Activated CD8-positive, alpha-beta memory T cell treated with anti-CD3 and anti-CD28 coated beads for 1 hour (primary cell): ENCODE data around the gene BIVM.

ENCODE experiments used
- DNase-seq, 2 donors: peaks; one replicate each; pipeline ENCODE4 v3.0.0-alpha.2; 2020; ENCODE audit warnings: low read depth in 1 of 2; ENCODE audit errors: extremely low read depth in 1 of 2

Gene BIVM

GRCh38 chr13:102875256-102875655 is 76.3 kb downstream of the BIVM start:
- DNase-seq: no peak

- DNase-seq: no peak
Measured at GRCh38 chr13:102877303-102877702, 78.4 kb downstream of the BIVM start.

DNA sequence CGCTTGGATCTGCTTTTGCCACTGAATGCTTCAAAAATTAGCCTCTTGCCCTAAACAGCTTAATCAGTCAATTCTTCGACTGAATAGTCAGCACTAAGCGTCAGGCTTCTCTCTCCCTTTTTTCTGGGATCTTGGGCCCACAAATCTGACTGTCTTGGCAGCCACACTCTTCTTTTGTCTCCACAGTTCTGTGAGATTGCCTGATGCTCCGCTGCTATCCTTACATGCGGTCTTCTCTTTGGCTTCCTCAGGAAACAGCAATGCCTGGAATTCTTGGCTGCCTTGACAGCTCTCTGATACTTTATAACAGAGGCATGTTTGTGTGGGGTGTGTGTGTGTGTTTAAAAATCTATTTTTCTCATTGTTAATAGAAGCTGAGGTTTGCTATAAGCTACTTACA is 79.6 kb downstream of the BIVM start:
- no peak for DNase-seq

DNA sequence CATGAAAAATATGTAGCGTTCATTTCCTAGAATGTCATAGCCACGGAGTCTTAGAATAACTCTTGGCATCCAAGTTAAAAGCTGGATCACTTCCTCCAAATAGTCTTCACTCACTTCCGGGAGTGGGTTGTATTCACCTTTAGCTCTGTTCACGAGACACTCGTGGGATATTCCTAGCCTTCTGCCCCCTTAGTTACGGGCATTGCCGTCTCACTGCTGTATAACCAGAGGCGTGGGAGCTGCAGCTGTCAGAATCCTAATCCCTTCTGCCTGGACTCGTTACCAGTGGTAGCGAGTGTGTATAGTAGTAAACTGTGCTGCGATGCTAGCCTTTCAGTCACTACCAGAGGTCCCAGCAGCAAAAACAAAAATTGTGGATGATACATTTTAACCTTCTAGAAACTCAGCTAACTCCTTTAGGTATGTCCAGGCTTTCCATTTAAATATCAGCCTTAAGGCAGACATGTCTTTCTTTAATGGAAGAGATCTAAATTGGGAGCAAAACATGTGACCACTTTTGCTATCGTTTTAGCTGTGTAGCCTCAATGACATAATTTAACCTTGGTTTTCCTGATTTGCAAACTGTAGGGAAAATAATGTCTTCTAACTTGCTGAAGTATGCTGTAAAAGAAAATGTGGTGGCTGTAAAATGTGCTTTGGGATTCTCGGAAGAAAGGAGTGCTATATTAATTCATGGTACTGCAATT is 81.0 kb downstream of the BIVM start:
- DNase-seq: no peak

DNA sequence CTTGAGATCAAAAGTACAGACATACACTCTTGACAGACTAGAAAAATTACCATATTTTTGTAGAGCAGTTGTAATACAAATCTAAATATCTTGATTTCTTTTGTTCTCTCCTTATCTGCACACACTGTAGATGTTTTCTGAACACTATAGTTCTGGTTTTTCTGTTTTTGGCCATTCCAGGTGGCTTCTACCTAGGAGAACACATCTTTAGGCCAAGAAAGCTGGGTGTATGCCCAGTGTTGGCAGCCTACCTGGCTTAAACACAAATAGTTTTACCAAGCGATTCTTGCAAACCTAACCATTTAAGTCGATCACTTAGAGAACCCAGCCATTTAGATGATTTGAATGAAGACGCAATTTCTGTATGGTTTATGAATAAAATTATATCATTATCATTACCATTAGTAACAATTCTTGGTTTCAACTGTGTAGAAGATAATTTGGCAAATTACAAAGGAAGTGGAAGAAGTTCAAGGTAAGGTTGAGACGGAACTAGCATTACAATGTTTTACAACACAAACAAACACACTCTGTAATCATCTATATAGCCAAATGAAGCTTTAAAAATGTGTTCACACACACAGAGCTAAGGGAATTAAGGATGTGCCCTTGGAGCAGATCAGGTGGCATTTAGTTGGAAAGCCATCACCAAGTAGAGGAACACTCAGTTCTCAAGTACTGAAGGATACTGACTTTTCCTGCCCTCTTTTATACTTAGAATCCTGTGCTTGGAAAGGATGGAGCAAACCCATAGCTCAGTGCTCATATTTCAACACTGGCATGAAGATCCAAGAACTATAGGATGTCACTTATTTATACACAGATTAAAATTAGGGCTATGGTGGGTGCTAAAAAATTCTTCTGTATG is 83.1 kb downstream of the BIVM start:
- DNase-seq: no peak
